Adrenal gland (tissue), 12 donors: ENCODE data around the gene MTARC1. TPM values are rescaled to one million over a fixed set of nuclear protein-coding genes. Genes with fewer than 3 reads are reported as not detected.

Experiments
- DNase-seq, 7 donors: peaks; one replicate each; pipeline ENCODE4 v3.0.0-alpha.2; 2019 to 2020
- H3K27ac ChIP-seq, 5 donors: fragments of 200-600 bp; sonication (generic) in 4 of 5; 1 replicate in 3 of 5; 2 replicates in 2 of 5; pipeline versions ENCODE4 v1.5.1 to v1.8.0; 2016 to 2020; ENCODE audit warnings: mild to moderate bottlenecking in 1 of 5
- H3K27me3 ChIP-seq: fragments of 200-600 bp; 2 replicates; pipeline ENCODE4 v1.8.0; 2021
- H3K36me3 ChIP-seq, 2 donors: fragments of 200-600 bp; replicated peaks in 1 of 2; 1 replicate in 1 of 2; 2 replicates in 1 of 2; pipeline versions ENCODE4 v1.5.1 to v1.8.0; 2018 to 2022
- H3K4me1 ChIP-seq, 2 donors: fragments of 200-600 bp; replicated peaks in 1 of 2; 1 replicate in 1 of 2; 2 replicates in 1 of 2; pipeline versions ENCODE4 v1.5.1 to v1.8.0; 2018 to 2021
- H3K4me3 ChIP-seq, 4 donors: fragments of 200-600 bp; sonication (generic) in 3 of 4; one replicate each; pipeline ENCODE4 v1.5.1; 2016 to 2018
- H3K9me3 ChIP-seq, 3 donors: fragments of 200-600 bp; sonication (generic) in 1 of 3; replicated peaks in 1 of 3; 1 replicate in 2 of 3; 2 replicates in 1 of 3; pipeline versions ENCODE4 v1.5.1 to v1.8.0; 2016 to 2021
- CTCF ChIP-seq, 6 experiments: fragments of 450-650 bp in 4 of 6; fragments of 200-600 bp in 2 of 6; sonication (generic) in 1 of 6; IDR thresholded peaks; 1 replicate in 5 of 6; 2 replicates in 1 of 6; pipeline versions ENCODE4 v1.5.1 to v1.8.0; 2016 to 2021; ENCODE audit warnings: antibody characterized with exemption in 6 of 6, mild to moderate bottlenecking in 2 of 6, moderate library complexity in 1 of 6
- POLR2A ChIP-seq, 2 donors: fragments of 450-650 bp; IDR thresholded peaks; one replicate each; pipeline ENCODE4 v1.6.1; 2017; ENCODE audit warnings: antibody characterized with exemption in 2 of 2, mild to moderate bottlenecking in 2 of 2, moderate library complexity in 1 of 2
- WGBS, 4 donors: extraction: QIAGEN DNeasy Blood & Tissue Kit in 2 of 4; methylation state at CpG; one replicate each; pipeline versions ENCODE4 v1.1.5 to v1.1.7; 2013 to 2017; 5-methylcytosine and 5-hydroxymethylcytosine counted together
- intact Hi-C, 2 donors: fragments of 100-400 bp; cut with DNase I; formaldehyde crosslinking; loops; one replicate each; pipeline versions ENCODE4 v1.14.1 to v1.15.0; 2022 to 2023
- polyA plus RNA-seq, 3 donors: library from polyadenylated mRNA; stranded (reverse); fragments of 200-250 nt in 2 of 3; fragments of 350-450 nt in 1 of 3; fragmentation: Illumina TruSeq in 1 of 3; extraction: RNeasy Lipid Tissue Mini Kit (QIAGEN cat#74804) in 1 of 3; gene quantifications; one replicate each; pipeline ENCODE4 v1.2.3, GENCODE V29; 2013 to 2014
- total RNA-seq, 9 donors: library from RNA; depleted of rRNA in 4 of 9; stranded (reverse); fragments of >200 nt in 4 of 9; fragments of 120-200 nt in 1 of 9; fragmentation: NEBNext Ultra II Directional in 1 of 9; extraction: Animal tissue kit (Norgen Biotek cat#: 25700) in 1 of 9; gene quantifications; one replicate each; pipeline versions ENCODE4 v1.1.0 to v1.2.4, GENCODE V29; 2013 to 2023
- donor health status: healthy with polysubstance abuse.
- donor health status: Bipolar disorder and iron deficiency.
- donor health status: DM: yes; HTN: yes; CAD: no.
- donor health status: DM: no; HTN: no; CAD: no.
- donor health status: DM: no; HTN: no; CAD: no.
- donor health status: DM: yes; HTN: yes; CAD: no.

The MTARC1 gene
- total and polyA plus RNA-seq, 12 donors, result 5.3 to 26.1 (median 10.1) TPM

GRCh38 chr1:220824031-220824989 lies 37.6 kb downstream of the MTARC1 start:
- H3K9me3 ChIP-seq, result no peaks in the 10 kb centered on the region
- no peak overlapping the region for H3K27ac ChIP-seq
- DNase-seq, result no peak
- no peaks in the 10 kb centered on the region for H3K27me3 ChIP-seq
- TF ChIP-seq CTCF (IDR thresholded peaks at IDR 0.05) (no peak), POLR2A (IDR thresholded peaks at IDR 0.05) (no peak)
- intact Hi-C loops, result no loop called here
- H3K36me3 ChIP-seq, result no peaks in the 10 kb centered on the region
- WGBS, 4 donors, result 82 to 85% (median 83%) methylated on average over 8 to 9 of the region's 9 CpGs
- no peaks in the 10 kb centered on the region for H3K4me1 ChIP-seq
- H3K4me3 ChIP-seq, result no peak overlapping the region

GRCh38 chr1:220825819-220826551 lies 39.3 kb downstream of the MTARC1 start:
- Histone ChIP-seq H3K9me3 (no peaks in the 10 kb centered on the region), H3K27ac (no peak overlapping the region), H3K36me3 (no peaks in the 10 kb centered on the region), H3K27me3 (no peaks in the 10 kb centered on the region), H3K4me3 (no peak overlapping the region), H3K4me1 (no peaks in the 10 kb centered on the region)
- intact Hi-C loops, result no loop called here
- 56 to 64% (median 60%) methylated on average over 6 of the region's 6 CpGs for WGBS, 4 donors
- DNase-seq, result peak in 2 of 7 donors; percentile 13 to 27
- TF ChIP-seq POLR2A (IDR thresholded peaks at IDR 0.05), result no peak
- TF ChIP-seq CTCF (IDR thresholded peaks at IDR 0.05), result no peak

GRCh38 chr1:220826729-220827128 lies 40.0 kb downstream of the MTARC1 start:
- Histone ChIP-seq H3K4me3 (no peak overlapping the region), H3K27me3 (no peaks in the 10 kb centered on the region), H3K27ac (no peak overlapping the region), H3K4me1 (no peaks in the 10 kb centered on the region), H3K9me3 (no peaks in the 10 kb centered on the region), H3K36me3 (no peaks in the 10 kb centered on the region)
- intact Hi-C loops, result no loop called here
- 84 to 100% (median 90%) methylated on average over 5 of the region's 5 CpGs for WGBS, 4 donors
- TF ChIP-seq CTCF (IDR thresholded peaks at IDR 0.05) (no peak), POLR2A (IDR thresholded peaks at IDR 0.05) (no peak)
- no peak for DNase-seq

GRCh38 chr1:220827445-220828178 lies 40.9 kb downstream of the MTARC1 start:
- Histone ChIP-seq H3K27me3 (no peaks in the 10 kb centered on the region), H3K4me3 (no peak overlapping the region), H3K27ac (peak overlapping the region in 1 of 5 donors; percentile 22), H3K4me1 (no peaks in the 10 kb centered on the region), H3K9me3 (no peaks in the 10 kb centered on the region), H3K36me3 (no peaks in the 10 kb centered on the region)
- 62 to 74% (median 65%) methylated on average over 4 of the region's 4 CpGs for WGBS, 4 donors
- intact Hi-C loops, result no loop called here
- TF ChIP-seq POLR2A (IDR thresholded peaks at IDR 0.05) (no peak), CTCF (IDR thresholded peaks at IDR 0.05) (no peak)
- DNase-seq, result peak in 1 of 7 donors; percentile 23
